Vagina (tissue), 2 donors: Measurements from ENCODE around the gene CHD1. TPM values are rescaled to one million over a fixed set of nuclear protein-coding genes. Genes with fewer than 3 reads are reported as not detected.

Experiments
- DNase-seq, 2 donors: peaks; one replicate each; pipeline ENCODE4 v3.0.0-alpha.2; 2017; ENCODE audit errors: extremely low spot score in 2 of 2
- H3K27ac ChIP-seq: fragments of 200-600 bp; sonication (generic); one replicate; pipeline ENCODE4 v1.5.1; 2019
- H3K27me3 ChIP-seq: fragments of 200-600 bp; sonication (generic); one replicate; pipeline ENCODE4 v1.5.1; 2019
- H3K36me3 ChIP-seq, 2 donors: fragments of 200-600 bp; sonication (generic); one replicate each; pipeline ENCODE4 v1.5.1; 2017 to 2019
- H3K4me1 ChIP-seq: fragments of 200-600 bp; sonication (generic); one replicate; pipeline ENCODE4 v1.5.1; 2019
- H3K4me3 ChIP-seq, 2 donors: fragments of 200-600 bp; sonication (generic); 1 replicate in 1 of 2; 2 replicates in 1 of 2; pipeline ENCODE4 v1.5.1; 2016 to 2019
- H3K9me3 ChIP-seq: fragments of 200-600 bp; sonication (generic); one replicate; pipeline ENCODE4 v1.5.1; 2019
- CTCF ChIP-seq, 3 experiments: fragments of 450-650 bp in 2 of 3; fragments of 200-600 bp in 1 of 3; sonication (generic) in 1 of 3; IDR thresholded peaks; one replicate each; pipeline ENCODE4 v1.5.1; 2017 to 2019; ENCODE audit warnings: antibody characterized with exemption in 3 of 3, mild to moderate bottlenecking in 2 of 3, moderate library complexity in 2 of 3
- POLR2A ChIP-seq, 2 donors: fragments of 450-650 bp; IDR thresholded peaks; one replicate each; pipeline ENCODE4 v1.6.1; 2017; ENCODE audit warnings: antibody characterized with exemption in 2 of 2, mild to moderate bottlenecking in 2 of 2, moderate library complexity in 2 of 2
- POLR2AphosphoS5 ChIP-seq, 2 donors: sonication (generic); formaldehyde crosslinking; IDR thresholded peaks; one replicate each; pipeline ENCODE4 v1.9.0; 2017; ENCODE audit warnings: antibody characterized with exemption in 2 of 2, mild to moderate bottlenecking in 2 of 2, low read depth in 1 of 2; ENCODE audit not compliant: insufficient read depth in 1 of 2
- intact Hi-C: fragments of 100-400 bp; cut with DNase I; formaldehyde crosslinking; loops from one replicate; pipeline ENCODE4 v1.15.1; 2023
- total RNA-seq: library from RNA; depleted of rRNA; stranded (reverse); fragments of >200 nt; gene quantifications from one replicate; pipeline ENCODE4 v1.2.3, GENCODE V29; 2016

CHD1 gene
- total RNA-seq, 1 donor from 2014 or later: 81.5 TPM

- Histone ChIP-seq H3K27ac (no peak overlapping the region), H3K36me3 (peaks cover 0 to 19% of the 10 kb centered on the region in 2 donors), H3K4me3 (no peak overlapping the region), H3K4me1 (no peaks in the 10 kb centered on the region), H3K27me3 (no peaks in the 10 kb centered on the region), H3K9me3 (no peaks in the 10 kb centered on the region)
- intact Hi-C loops: loop anchor here (5.0 kb wide), 1 partner anchor 128 kb away; no protein-coding TSS in a partner anchor
- no peak for TF ChIP-seq POLR2AphosphoS5 (IDR thresholded peaks at IDR 0.05; ENCODE audit: insufficient read depth in 1 of 2, low read depth in 1 of 2)
- TF ChIP-seq POLR2A (IDR thresholded peaks at IDR 0.05): no peak
- TF ChIP-seq CTCF (IDR thresholded peaks at IDR 0.05): no peak
- no peak for DNase-seq
Measured at GRCh38 chr5:98904780-98905179, 24.0 kb downstream of the CHD1 start.

- H3K27ac ChIP-seq: no peak overlapping the region
- DNase-seq: no peak
- peaks cover 0 to 39% of the 10 kb centered on the region in 2 donors for H3K36me3 ChIP-seq
- H3K4me1 ChIP-seq: no peaks in the 10 kb centered on the region
- no peaks in the 10 kb centered on the region for H3K27me3 ChIP-seq
- no peak overlapping the region for H3K4me3 ChIP-seq
- H3K9me3 ChIP-seq: no peaks in the 10 kb centered on the region
- TF ChIP-seq POLR2A (IDR thresholded peaks at IDR 0.05) (no peak), POLR2AphosphoS5 (IDR thresholded peaks at IDR 0.05; ENCODE audit: insufficient read depth in 1 of 2, low read depth in 1 of 2) (no peak), CTCF (IDR thresholded peaks at IDR 0.05) (no peak)
- intact Hi-C loops: no loop called here
Measured at GRCh38 chr5:98902733-98903132, 26.1 kb downstream of the CHD1 start.

- H3K4me1 ChIP-seq: no peaks in the 10 kb centered on the region
- H3K4me3 ChIP-seq: no peak overlapping the region
- no peaks in the 10 kb centered on the region for H3K27me3 ChIP-seq
- TF ChIP-seq CTCF (IDR thresholded peaks at IDR 0.05) (no peak), POLR2AphosphoS5 (IDR thresholded peaks at IDR 0.05; ENCODE audit: insufficient read depth in 1 of 2, low read depth in 1 of 2) (no peak), POLR2A (IDR thresholded peaks at IDR 0.05) (no peak)
- intact Hi-C loops: no loop called here
- peaks cover 0 to 72% of the 10 kb centered on the region in 2 donors for H3K36me3 ChIP-seq
- no peak for DNase-seq
- H3K9me3 ChIP-seq: no peaks in the 10 kb centered on the region
- H3K27ac ChIP-seq: no peak overlapping the region
Measured at GRCh38 chr5:98899456-98899855, 29.4 kb downstream of the CHD1 start.

- peaks cover 0 to 78% of the 10 kb centered on the region in 2 donors for H3K36me3 ChIP-seq
- no peaks in the 10 kb centered on the region for H3K27me3 ChIP-seq
Measured at GRCh38 chr5:98898743-98899142, 30.1 kb downstream of the CHD1 start.

More at GRCh38 chr5:98898743-98899142, 30.1 kb downstream of the CHD1 start:
- intact Hi-C loops: no loop called here
- Histone ChIP-seq H3K4me3 (no peak overlapping the region), H3K4me1 (no peaks in the 10 kb centered on the region), H3K27ac (no peak overlapping the region), H3K9me3 (no peaks in the 10 kb centered on the region)
- TF ChIP-seq CTCF (IDR thresholded peaks at IDR 0.05): no peak
- no peak for TF ChIP-seq POLR2AphosphoS5 (IDR thresholded peaks at IDR 0.05; ENCODE audit: insufficient read depth in 1 of 2, low read depth in 1 of 2)
- TF ChIP-seq POLR2A (IDR thresholded peaks at IDR 0.05): no peak
- no peak for DNase-seq
